ENCODE results near the gene UVSSA.

- TF ChIP-seq, protein P1, sequence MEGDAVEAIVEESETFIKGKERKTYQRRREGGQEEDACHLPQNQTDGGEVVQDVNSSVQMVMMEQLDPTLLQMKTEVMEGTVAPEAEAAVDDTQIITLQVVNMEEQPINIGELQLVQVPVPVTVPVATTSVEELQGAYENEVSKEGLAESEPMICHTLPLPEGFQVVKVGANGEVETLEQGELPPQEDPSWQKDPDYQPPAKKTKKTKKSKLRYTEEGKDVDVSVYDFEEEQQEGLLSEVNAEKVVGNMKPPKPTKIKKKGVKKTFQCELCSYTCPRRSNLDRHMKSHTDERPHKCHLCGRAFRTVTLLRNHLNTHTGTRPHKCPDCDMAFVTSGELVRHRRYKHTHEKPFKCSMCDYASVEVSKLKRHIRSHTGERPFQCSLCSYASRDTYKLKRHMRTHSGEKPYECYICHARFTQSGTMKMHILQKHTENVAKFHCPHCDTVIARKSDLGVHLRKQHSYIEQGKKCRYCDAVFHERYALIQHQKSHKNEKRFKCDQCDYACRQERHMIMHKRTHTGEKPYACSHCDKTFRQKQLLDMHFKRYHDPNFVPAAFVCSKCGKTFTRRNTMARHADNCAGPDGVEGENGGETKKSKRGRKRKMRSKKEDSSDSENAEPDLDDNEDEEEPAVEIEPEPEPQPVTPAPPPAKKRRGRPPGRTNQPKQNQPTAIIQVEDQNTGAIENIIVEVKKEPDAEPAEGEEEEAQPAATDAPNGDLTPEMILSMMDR (IDR thresholded peaks at IDR 0.05) = no peak
- TF ChIP-seq POLR2AphosphoS5 (IDR thresholded peaks at IDR 0.05) (no peak), POLR2A (IDR thresholded peaks at IDR 0.05) (no peak), EP300 (IDR thresholded peaks at IDR 0.05; ENCODE audit: low read depth) (no peak)
Observed at GRCh38 chr4:1427010-1427409, 80.0 kb downstream of the UVSSA start.
